GM21447 (cell line): ENCODE data around the gene ANTXR2.
"Not testable (repeated sequence)": the region's sequence is repeated elsewhere in the genome, so short reads cannot be mapped to it uniquely, and the experiment has no call there.

Experiments used
- ATAC-seq: cut with Tn5 transposase; IDR thresholded peaks from one replicate; pipeline ENCODE4 v1.9.1; 2021; ENCODE audit not compliant: unreplicated experiment

The ANTXR2 gene

DNA sequence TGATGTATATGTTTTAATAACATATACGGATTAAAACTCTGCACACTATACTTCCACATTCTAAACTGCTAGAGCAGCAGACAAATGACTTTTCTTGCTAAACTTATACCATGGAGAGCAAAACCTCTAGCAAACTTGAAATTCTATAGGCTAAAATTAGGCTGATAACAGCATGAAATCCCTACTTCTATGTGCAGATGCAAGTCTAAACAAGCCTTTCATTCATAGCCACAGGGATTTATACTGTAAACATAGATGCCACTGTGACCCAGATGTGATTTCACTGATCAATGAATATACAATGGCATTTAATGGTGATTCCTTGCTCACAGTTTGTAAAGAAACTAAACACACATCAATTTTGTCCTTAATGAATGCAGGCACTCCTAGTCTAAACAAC lies 151.0 kb downstream of the ANTXR2 start:
- ATAC-seq: no peak

- ATAC-seq: no peak
Observed at GRCh38 chr4:79920163-79920853, 152.7 kb downstream of the ANTXR2 start.

DNA sequence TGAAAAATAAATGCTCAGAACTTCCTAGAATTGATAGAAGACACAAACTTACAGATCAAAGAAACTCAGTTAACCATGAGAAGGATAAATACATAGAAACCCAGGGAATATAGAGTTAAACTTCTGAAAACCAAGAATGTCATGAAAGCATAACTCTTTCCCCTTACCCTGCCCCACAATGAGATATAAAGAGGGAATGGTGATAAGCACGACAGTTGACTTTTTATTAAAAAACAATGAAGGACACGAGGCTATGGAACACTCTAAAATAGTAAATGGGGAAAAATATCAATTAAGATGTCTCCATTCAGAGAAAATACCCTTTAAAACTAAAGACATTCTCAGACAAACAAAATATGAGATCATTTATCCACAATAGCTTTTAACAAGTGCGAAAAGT lies 154.7 kb downstream of the ANTXR2 start:
- no peak for ATAC-seq

DNA sequence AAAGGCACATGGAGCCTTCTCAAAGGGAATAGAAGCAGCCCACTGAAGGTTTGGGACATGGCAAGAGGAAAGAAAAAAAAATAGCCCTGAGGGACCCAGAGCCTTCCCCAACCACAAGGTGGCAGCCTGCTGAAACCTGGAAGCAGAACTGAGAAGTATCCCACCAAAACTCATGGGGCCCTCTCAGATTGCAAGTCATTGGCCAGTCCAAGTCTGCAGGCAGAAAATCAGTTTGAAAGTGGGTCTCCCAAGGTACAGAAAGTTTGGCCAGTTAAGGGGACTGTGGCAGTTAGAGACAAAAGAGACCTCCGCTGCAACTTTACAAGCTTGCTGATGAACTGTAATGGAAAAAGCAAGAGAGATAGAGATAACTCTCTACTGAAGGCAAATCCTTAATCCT lies 155.8 kb downstream of the ANTXR2 start:
- peak; percentile 89 for ATAC-seq

GRCh38 chr4:79915246-79915645 lies 157.8 kb downstream of the ANTXR2 start:
- ATAC-seq: no peak

- ATAC-seq: no peak
Observed at GRCh38 chr4:79913581-79913980, 159.4 kb downstream of the ANTXR2 start.

- no peak for ATAC-seq
Observed at GRCh38 chr4:79907001-79907400, 166.0 kb downstream of the ANTXR2 start.

- no peak for ATAC-seq
Observed at GRCh38 chr4:79906303-79906702, 166.7 kb downstream of the ANTXR2 start.

DNA sequence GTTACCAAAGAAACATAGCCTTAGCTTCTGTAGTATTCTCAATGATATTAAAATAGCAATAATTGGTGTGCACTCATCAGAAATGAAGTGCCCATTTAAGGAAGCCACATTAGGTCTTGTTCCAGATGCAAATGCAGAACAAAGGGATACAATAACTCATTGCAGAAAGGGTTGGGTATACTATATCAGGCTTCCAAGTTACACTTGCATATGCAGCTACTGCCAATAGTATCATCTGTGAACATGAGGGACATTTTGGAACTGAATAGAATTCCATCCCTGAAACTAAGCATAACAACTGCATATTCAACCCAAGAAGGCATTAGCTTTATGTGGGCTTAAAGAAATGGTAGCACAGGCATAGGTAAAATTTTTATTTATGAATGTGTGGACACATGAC lies 167.8 kb downstream of the ANTXR2 start:
- no peak for ATAC-seq

DNA sequence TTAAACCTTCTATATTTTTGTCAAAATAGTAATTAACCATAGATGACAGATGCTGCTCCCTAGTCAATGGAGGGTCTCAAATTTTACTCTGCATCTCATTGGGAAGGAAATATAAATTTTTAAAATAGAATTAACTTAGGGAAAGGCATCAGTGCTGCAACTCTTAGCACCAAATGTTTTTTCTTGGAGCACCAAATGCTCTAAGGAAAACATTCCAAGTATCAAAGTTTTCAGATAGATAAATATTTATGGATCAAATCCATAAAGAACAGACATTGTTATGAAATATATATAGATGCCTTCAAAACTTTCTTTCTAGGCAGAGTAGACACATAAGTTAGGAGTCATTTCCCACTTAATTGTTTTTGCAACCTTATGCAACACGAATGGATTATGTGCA lies 168.7 kb downstream of the ANTXR2 start:
- no peak for ATAC-seq

DNA sequence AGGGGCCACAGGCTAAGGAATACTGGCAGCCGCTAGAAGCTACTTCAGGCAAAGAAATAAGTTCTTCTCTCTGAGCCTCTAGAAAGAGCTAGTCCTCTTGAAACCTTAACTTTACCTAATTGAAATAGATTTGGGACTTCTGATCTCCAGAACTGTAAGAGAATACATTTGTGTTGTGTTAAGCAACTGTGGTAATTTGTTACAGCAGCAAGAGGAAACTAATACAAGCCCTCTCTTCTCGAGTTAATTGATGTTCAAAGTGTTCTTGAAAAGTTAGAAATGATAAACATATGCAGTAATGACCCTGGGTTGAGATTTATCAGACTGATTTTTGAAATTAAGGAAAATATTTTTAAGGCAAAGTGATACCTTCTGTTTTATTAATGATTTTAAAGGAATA lies 172.8 kb downstream of the ANTXR2 start:
- ATAC-seq: no peak

DNA sequence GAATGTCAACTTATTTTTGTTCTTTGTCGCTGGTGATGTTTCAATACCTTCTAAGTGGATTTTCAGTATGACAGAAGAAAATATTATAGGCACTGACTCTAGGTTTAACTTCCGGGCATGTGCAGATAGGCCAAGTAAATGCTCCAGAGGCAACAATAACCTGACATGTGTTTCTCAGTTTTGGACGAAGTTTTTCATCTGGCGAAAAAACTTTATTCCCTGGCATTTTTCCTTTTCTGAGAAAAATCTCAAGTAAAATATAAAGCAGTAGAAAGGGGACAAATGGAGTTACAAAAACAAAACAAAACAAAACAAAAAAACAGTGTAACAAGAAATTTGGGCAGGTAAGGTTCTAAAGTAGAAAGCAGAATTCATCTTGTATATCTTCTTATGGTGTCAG lies 173.5 kb downstream of the ANTXR2 start:
- ATAC-seq: no peak

GRCh38 chr4:79898055-79898454 lies 175.0 kb downstream of the ANTXR2 start:
- no peak for ATAC-seq

DNA sequence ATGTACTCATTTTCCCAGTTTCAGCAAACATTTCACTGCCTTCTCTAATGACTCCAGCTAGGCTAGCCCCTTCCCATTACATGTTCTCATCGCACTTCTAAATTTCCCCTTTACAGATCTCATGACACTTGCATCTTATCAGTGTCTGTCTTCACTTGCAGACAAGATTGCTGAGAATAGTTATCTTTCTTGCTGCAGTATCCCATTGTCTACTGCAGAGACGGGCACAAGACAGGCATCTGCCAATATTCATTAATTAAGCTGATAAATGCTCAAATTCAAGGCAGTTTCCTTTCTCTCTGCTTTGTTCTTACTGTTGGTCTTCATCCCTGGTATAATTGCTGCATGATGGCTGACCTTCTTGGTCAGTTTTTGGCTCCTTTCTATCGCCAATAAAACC lies 175.9 kb downstream of the ANTXR2 start:
- no peak for ATAC-seq

GRCh38 chr4:79893456-79893855 lies 179.6 kb downstream of the ANTXR2 start:
- ATAC-seq: no peak

- not testable (repeated sequence) for ATAC-seq
Observed at GRCh38 chr4:79889026-79889425, 184.0 kb downstream of the ANTXR2 start.

- no peak for ATAC-seq
Observed at GRCh38 chr4:79886557-79886956, 186.5 kb downstream of the ANTXR2 start.

GRCh38 chr4:79886021-79886420 lies 187.0 kb downstream of the ANTXR2 start:
- no peak for ATAC-seq

DNA sequence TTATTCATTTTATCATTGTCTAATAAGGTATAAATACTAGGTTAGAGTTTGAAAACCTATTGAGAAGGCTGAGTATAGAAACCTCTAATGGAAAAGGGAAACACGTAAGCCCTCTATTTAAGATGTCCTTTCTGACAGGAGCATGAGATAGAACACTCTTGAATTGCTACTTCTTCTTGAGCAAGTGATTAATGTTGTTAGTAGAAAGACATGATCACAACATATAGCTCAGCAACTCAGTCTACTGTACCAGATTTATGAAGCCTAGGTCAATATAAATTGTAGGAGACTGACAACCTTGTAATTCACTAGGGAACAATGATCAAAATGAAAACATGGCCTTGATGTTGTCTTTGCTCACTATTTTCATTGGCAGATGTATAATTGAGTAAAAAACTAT lies 189.7 kb downstream of the ANTXR2 start:
- no peak for ATAC-seq

DNA sequence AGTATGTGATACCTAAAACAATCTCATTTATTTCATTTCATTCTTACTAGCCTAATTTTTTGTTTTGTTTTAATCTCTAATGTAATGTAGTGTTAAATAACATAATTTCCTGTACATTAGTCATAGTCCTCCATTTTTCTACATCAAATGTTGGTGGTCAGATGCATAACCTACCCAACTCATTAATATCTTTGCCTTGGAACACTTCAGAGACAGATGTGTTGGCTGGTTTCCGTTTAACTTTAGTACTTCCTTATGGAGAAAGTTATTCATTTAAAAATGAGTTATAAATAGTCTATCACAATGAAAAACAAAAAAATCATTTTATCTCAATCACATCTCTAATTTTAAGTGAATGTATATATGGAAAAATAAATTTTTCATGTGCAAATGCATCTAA lies 190.2 kb downstream of the ANTXR2 start:
- ATAC-seq: no peak

GRCh38 chr4:79881407-79881806 lies 191.6 kb downstream of the ANTXR2 start:
- ATAC-seq: no peak

- no peak for ATAC-seq
Observed at GRCh38 chr4:79877511-79877910, 195.5 kb downstream of the ANTXR2 start.

DNA sequence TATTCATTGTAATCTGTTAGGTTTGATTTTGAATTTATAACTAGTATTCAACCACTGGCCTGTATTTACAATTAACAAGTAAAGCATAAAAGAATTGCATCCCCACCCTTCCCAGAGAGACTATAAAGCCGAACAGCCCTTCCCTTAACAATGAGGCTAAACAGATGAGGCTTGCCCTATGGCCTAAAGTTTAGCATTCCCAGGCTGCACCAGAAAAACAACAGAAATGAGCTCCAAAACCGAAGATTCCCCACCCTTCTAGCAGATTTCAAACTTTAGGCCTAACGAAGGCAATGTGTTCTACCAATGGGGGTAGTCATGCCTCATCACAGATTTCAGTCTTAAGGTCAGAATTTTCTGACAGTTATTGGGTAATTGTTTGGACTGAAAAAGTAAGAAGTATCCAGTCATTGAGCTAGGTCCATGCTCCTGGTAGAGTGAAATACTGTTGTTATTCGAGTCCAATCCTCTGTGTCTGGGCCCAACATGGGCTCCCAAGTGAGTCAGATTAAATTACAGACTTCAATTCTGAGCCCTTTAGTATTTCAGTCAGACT lies 197.6 kb downstream of the ANTXR2 start:
- ATAC-seq: no peak
